OCI-LY3 (cell line): Measurements from ENCODE around the gene LDAF1.
"Not testable (repeated sequence)": the region's sequence is repeated elsewhere in the genome, so short reads cannot be mapped to it uniquely, and the experiment has no call there.

ENCODE experiments used
- H2AFZ ChIP-seq: fragments of 200-600, 300-600 bp; shearing (Covaris generic); 2 replicates; pipeline ENCODE4 v1.6.0; 2014; ENCODE audit warnings: antibody characterized with exemption, low read depth, low read length
- H3K27ac ChIP-seq: fragments of 200-600, 300-600 bp; sonication (generic); 2 replicates; pipeline ENCODE4 v1.5.1; 2014; ENCODE audit warnings: mild to moderate bottlenecking, low read length, moderate library complexity, mixed read lengths
- H3K27me3 ChIP-seq: fragments of 200-600, 300-600 bp; sonication (generic); 2 replicates; pipeline ENCODE4 v1.6.1; 2014; ENCODE audit warnings: low read depth, low read length, mixed read lengths
- H3K36me3 ChIP-seq: fragments of 200-600, 300-600 bp; sonication (generic); replicated peaks from 2 replicates; pipeline ENCODE3; 2014; ENCODE audit warnings: low read depth, low read length, mixed read lengths
- H3K4me1 ChIP-seq: fragments of 300-600, 200-600 bp; sonication (generic); 2 replicates; pipeline ENCODE4 v1.6.1; 2014; ENCODE audit warnings: low read length, mixed read lengths
- H3K4me2 ChIP-seq: fragments of 200-600, 300-600 bp; sonication (generic); 2 replicates; pipeline ENCODE4 v1.6.1; 2014; ENCODE audit warnings: low read length, mixed read lengths
- H3K4me3 ChIP-seq: fragments of 300-600, 200-600 bp; sonication (generic); 2 replicates; pipeline ENCODE4 v1.5.1; 2014; ENCODE audit warnings: antibody characterized with exemption, mild to moderate bottlenecking, low read length, moderate library complexity
- H3K79me2 ChIP-seq: fragments of 300-600, 200-600 bp; shearing (Covaris generic); 2 replicates; pipeline ENCODE4 v1.6.1; 2014; ENCODE audit warnings: mild to moderate bottlenecking, low read length, mixed read lengths
- H3K9ac ChIP-seq: fragments of 300-600, 200-600 bp; shearing (Covaris generic); 2 replicates; pipeline ENCODE4 v1.6.0; 2014; ENCODE audit warnings: mild to moderate bottlenecking, low read length, moderate library complexity
- H3K9me3 ChIP-seq: fragments of 200-600, 300-600 bp; shearing (Covaris generic); 2 replicates; pipeline ENCODE4 v1.6.1; 2014; ENCODE audit warnings: low read length, mixed read lengths; ENCODE audit not compliant: insufficient read depth
- H4K20me1 ChIP-seq: fragments of 200-600, 300-600 bp; sonication (generic); 2 replicates; pipeline ENCODE4 v1.6.1; 2016; ENCODE audit warnings: low read length, mixed read lengths; ENCODE audit not compliant: insufficient read depth
- EZH2phosphoT487 ChIP-seq: fragments of 200-600 bp; shearing (Covaris generic); IDR thresholded peaks from 2 replicates; pipeline ENCODE4 v1.6.1; 2018; ENCODE audit warnings: antibody characterized with exemption, mixed run types, low read depth
- TF ChIP-seq, protein P1 (sequence below): fragments of 200-600, 300-600 bp; sonication (generic); IDR thresholded peaks from 2 replicates; pipeline ENCODE4 v1.5.1; 2014; ENCODE audit warnings: antibody characterized with exemption, low read length, low read depth

LDAF1 gene

DNA sequence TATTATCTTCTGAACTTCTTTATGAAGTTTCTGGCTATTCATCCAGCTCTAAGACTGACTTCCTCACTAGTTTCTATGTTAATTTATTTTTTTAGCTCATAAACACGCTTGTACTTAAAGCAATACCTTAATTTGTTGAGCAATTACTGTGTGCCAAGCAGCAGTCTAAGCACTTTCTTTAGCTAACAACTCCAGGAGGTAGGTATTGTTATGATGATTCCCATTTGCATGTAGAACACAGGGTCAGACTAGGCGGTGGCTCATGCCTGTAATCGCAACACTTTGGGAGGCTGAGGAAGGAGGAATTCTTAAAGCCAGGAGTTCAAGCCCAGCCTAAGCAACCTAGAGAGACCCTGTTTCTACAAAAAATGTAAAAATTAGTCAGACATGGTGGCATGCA, 27.7 kb upstream of the LDAF1 start:
- H3K4me2 ChIP-seq = no peak overlapping the region
- H3K27ac ChIP-seq = no peak overlapping the region
- no peaks in the 10 kb centered on the region for H3K4me1 ChIP-seq
- H3K4me3 ChIP-seq = no peak overlapping the region
- TF ChIP-seq EZH2phosphoT487 = no peak
- TF ChIP-seq, protein P1, sequence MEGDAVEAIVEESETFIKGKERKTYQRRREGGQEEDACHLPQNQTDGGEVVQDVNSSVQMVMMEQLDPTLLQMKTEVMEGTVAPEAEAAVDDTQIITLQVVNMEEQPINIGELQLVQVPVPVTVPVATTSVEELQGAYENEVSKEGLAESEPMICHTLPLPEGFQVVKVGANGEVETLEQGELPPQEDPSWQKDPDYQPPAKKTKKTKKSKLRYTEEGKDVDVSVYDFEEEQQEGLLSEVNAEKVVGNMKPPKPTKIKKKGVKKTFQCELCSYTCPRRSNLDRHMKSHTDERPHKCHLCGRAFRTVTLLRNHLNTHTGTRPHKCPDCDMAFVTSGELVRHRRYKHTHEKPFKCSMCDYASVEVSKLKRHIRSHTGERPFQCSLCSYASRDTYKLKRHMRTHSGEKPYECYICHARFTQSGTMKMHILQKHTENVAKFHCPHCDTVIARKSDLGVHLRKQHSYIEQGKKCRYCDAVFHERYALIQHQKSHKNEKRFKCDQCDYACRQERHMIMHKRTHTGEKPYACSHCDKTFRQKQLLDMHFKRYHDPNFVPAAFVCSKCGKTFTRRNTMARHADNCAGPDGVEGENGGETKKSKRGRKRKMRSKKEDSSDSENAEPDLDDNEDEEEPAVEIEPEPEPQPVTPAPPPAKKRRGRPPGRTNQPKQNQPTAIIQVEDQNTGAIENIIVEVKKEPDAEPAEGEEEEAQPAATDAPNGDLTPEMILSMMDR = no peak
- no peaks in the 10 kb centered on the region for H3K9me3 ChIP-seq
- H3K9ac ChIP-seq = no peak overlapping the region
- H3K79me2 ChIP-seq = no peaks in the 10 kb centered on the region
- no peaks in the 10 kb centered on the region for H3K36me3 ChIP-seq
- H4K20me1 ChIP-seq = no peaks in the 10 kb centered on the region
- no peak overlapping the region for H2AFZ ChIP-seq
- peaks cover 6% of the 10 kb centered on the region for H3K27me3 ChIP-seq

DNA sequence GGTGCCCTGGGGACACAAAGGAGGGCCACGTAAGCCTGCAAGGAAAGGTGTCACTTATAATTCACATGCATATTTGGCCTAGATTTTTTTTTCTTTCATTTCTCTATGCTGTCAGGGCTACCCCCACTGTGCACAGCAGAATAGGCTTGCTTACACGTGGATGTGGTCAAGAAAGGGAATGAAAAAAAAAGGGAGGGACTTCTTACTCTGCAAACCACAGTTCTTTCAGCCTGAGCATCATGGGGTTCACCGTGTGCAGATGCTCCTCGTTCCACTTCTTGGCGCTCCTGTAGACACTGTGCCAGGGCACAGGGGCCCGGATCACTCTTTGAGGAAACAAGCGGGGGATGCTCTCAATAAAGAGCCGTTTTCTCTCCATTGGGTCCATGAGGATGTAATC, 24.4 kb upstream of the LDAF1 start:
- Histone ChIP-seq H3K27ac (no peak overlapping the region), H3K4me3 (no peak overlapping the region), H3K27me3 (peaks cover 6% of the 10 kb centered on the region), H3K36me3 (no peaks in the 10 kb centered on the region), H3K4me2 (no peak overlapping the region), H2AFZ (no peak overlapping the region), H3K79me2 (no peaks in the 10 kb centered on the region), H4K20me1 (no peaks in the 10 kb centered on the region), H3K4me1 (no peaks in the 10 kb centered on the region), H3K9me3 (no peaks in the 10 kb centered on the region), H3K9ac (no peak overlapping the region)
- TF ChIP-seq EZH2phosphoT487 = no peak
- TF ChIP-seq, protein P1 = no peak

GRCh38 chr16:21145738-21146137, 12.7 kb upstream of the LDAF1 start:
- Histone ChIP-seq H3K9me3 (peaks cover 5% of the 10 kb centered on the region; the same call in 1 of the 2 replicates), H3K27ac (no peak overlapping the region), H3K9ac (no peak overlapping the region), H2AFZ (no peak overlapping the region), H3K4me1 (no peaks in the 10 kb centered on the region), H3K79me2 (no peaks in the 10 kb centered on the region), H4K20me1 (no peaks in the 10 kb centered on the region), H3K27me3 (peaks cover 45% of the 10 kb centered on the region), H3K4me2 (no peak overlapping the region), H3K36me3 (no peaks in the 10 kb centered on the region), H3K4me3 (no peak overlapping the region)
- no peak for TF ChIP-seq EZH2phosphoT487
- TF ChIP-seq, protein P1 = no peak

- H3K9ac ChIP-seq = no peak within 1 kb of the TSS
- no peak within 1 kb of the TSS for H3K4me2 ChIP-seq
- H3K4me1 ChIP-seq = no peaks in the 10 kb centered on the region
- no peaks in the 10 kb centered on the region for H4K20me1 ChIP-seq
- H3K27ac ChIP-seq = no peak within 1 kb of the TSS
- H3K36me3 ChIP-seq = no peaks in the 10 kb centered on the region
- no peaks in the 10 kb centered on the region for H3K9me3 ChIP-seq
- TF ChIP-seq, protein P1 = no peak
- TF ChIP-seq EZH2phosphoT487 = no peak
- H3K4me3 ChIP-seq = no peak within 1 kb of the TSS
- H3K79me2 ChIP-seq = no peaks in the 10 kb centered on the region
- H3K27me3 ChIP-seq = peaks cover 30% of the 10 kb centered on the region
- no peak within 1 kb of the TSS for H2AFZ ChIP-seq
Measured at GRCh38 chr16:21150375-21151001, 8.0 kb upstream of the LDAF1 start, which contains the start of gene DNAH3. DNAH3 (minus strand) TSS chr16:21150846; CDS start chr16:21150319, 527 bp downstream.

DNA sequence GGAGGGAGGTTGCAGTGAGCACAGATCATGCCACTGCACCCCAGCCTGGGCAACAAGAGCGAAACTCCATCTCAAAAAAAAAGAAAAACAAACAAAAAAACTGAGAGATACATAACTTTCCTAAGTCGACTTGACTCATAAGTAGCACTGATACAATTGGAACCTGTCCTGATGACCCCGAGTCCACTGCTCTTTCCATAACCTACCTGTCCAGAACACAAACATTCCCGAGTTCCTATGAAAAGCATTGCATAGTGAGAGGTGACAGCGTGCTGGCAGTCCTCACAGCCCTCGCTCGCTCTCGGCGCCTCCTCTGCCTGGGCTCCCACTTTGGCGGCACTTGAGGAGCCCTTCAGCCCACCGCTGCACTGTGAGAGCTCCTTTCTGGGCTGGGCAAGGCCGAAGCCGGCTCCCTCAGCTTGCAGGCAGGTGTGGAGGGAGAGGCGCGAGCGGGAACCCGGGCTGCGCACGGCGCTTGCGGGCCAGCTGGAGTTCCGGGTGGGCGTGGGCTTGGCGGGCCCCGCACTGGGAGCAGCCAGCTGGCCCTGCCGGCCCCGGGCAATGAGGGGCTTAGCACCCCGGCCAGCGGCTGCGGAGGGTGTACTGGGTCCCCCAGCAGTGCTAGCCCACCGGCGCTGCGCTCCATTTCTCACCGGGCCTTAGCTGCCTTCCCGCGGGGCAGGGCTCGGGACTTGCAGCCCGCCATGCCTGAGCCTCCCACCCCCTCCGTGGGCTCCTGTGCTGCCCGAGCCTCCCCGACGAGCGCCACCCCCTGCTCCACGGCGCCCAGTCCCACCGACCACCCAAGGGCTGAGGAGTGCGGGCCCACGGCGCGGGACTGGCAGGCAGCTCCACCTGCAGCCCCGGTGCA, 6.1 kb upstream of the LDAF1 start:
- H4K20me1 ChIP-seq, H2AFZ ChIP-seq, H3K4me2 ChIP-seq, H3K79me2 ChIP-seq, H3K4me3 ChIP-seq, H3K27ac ChIP-seq, H3K9me3 ChIP-seq, H3K4me1 ChIP-seq, H3K36me3 ChIP-seq, H3K9ac ChIP-seq: not testable (repeated sequence)
- H3K27me3 ChIP-seq = peaks cover 22% of the 10 kb centered on the region

DNA sequence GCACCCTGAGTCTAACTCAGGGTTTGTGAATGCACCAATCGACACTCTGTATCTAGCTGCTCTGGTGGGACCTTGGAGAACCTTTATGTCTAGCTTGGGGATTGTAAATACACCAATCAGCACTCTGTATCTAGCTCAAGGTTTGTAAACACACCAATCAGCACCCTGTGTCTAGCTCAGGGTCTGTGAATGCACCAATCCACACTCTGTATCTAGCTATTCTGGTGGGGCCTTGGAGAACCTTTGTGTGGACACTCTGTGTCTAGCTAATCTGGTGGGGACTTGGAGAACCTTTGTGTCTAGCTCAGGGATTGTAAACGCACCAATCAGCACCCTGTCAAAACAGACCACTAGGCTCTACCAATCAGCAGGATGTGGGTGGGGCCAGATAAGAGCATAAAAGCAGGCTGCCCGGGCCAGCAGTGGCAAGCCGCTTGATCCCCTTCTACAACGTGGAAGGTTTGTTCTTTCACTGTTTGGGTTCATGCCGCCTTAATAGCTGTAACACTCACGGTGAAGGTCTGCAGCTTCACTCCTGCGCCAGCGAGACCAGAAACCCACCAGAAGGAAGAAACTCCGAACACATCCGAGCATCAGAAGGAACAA, 5.2 kb upstream of the LDAF1 start:
- not testable (repeated sequence) for H3K4me2 ChIP-seq, H3K36me3 ChIP-seq, H3K4me1 ChIP-seq, H2AFZ ChIP-seq, H3K4me3 ChIP-seq, H4K20me1 ChIP-seq, H3K9me3 ChIP-seq, H3K9ac ChIP-seq, H3K27ac ChIP-seq, H3K79me2 ChIP-seq
- H3K27me3 ChIP-seq = peaks cover 14% of the 10 kb centered on the region
